ENCODE results near the gene CADPS. TPM values are rescaled to one million over a fixed set of nuclear protein-coding genes. Genes with fewer than 3 reads are reported as not detected.

CADPS gene
- total RNA-seq, 1 experiment from 2014 or later: not detected

- in situ Hi-C loops (cut with HindIII; ENCODE audit: low pct_unique_long_range_greater_than_20kb, low sequenced_read_pairs) (no loop called here), intact Hi-C loops (cut with micrococcal nuclease; ENCODE audit: unreplicated experiment) (no loop called here)
- no peak overlapping the region for H3K4me3 ChIP-seq (ENCODE audit: low read depth in 2 of 2, low read length in 2 of 2)
- ChIA-PET CTCF (no interaction called here), POLR2A (no interaction called here)
- H3K4me1 ChIP-seq (ENCODE audit: control insufficient read depth, insufficient read depth, low read length): no peaks in the 10 kb centered on the region
- ATAC-seq (no peak), DNase-seq (ENCODE audit: low read depth, low spot score) (no peak)
- no TSS peak for BruUV-seq (replicated peaks)
- H3K9me3 ChIP-seq (ENCODE audit: control insufficient read depth, insufficient read depth, low read depth, low read length): no peaks in the 10 kb centered on the region
- TF ChIP-seq TCF7L2 (IDR thresholded peaks at IDR 0.05; ENCODE audit: low read depth, low read length): no peak
- TF ChIP-seq SIN3A (IDR thresholded peaks at IDR 0.05; ENCODE audit: borderline replicate concordance, insufficient read depth, low read depth, low read length): no peak
- no peak for TF ChIP-seq POLR2AphosphoS5 (IDR thresholded peaks at IDR 0.05; ENCODE audit: low read depth, low read length)
- TF ChIP-seq, protein P1, sequence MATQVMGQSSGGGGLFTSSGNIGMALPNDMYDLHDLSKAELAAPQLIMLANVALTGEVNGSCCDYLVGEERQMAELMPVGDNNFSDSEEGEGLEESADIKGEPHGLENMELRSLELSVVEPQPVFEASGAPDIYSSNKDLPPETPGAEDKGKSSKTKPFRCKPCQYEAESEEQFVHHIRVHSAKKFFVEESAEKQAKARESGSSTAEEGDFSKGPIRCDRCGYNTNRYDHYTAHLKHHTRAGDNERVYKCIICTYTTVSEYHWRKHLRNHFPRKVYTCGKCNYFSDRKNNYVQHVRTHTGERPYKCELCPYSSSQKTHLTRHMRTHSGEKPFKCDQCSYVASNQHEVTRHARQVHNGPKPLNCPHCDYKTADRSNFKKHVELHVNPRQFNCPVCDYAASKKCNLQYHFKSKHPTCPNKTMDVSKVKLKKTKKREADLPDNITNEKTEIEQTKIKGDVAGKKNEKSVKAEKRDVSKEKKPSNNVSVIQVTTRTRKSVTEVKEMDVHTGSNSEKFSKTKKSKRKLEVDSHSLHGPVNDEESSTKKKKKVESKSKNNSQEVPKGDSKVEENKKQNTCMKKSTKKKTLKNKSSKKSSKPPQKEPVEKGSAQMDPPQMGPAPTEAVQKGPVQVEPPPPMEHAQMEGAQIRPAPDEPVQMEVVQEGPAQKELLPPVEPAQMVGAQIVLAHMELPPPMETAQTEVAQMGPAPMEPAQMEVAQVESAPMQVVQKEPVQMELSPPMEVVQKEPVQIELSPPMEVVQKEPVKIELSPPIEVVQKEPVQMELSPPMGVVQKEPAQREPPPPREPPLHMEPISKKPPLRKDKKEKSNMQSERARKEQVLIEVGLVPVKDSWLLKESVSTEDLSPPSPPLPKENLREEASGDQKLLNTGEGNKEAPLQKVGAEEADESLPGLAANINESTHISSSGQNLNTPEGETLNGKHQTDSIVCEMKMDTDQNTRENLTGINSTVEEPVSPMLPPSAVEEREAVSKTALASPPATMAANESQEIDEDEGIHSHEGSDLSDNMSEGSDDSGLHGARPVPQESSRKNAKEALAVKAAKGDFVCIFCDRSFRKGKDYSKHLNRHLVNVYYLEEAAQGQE (IDR thresholded peaks at IDR 0.05; ENCODE audit: insufficient read depth in 1 of 2, low read depth in 2 of 2, low read length in 1 of 2): no peak
- TF ChIP-seq CTCF (IDR thresholded peaks at IDR 0.05): no peak
- no peak overlapping the region for H3K27ac ChIP-seq (ENCODE audit: low read length)
- no peaks in the 10 kb centered on the region for H3K36me3 ChIP-seq (ENCODE audit: control insufficient read depth, insufficient read depth, low read length)
- H3K27me3 ChIP-seq (ENCODE audit: control insufficient read depth, insufficient read depth, low read length): no peaks in the 10 kb centered on the region
Observed at GRCh38 chr3:62718515-62719320, 156.5 kb downstream of the CADPS start.

GRCh38 chr3:62718011-62718410 lies 157.2 kb downstream of the CADPS start:
- TF ChIP-seq, protein P1 (IDR thresholded peaks at IDR 0.05; ENCODE audit: insufficient read depth in 1 of 2, low read depth in 2 of 2, low read length in 1 of 2): no peak
- TF ChIP-seq CTCF (IDR thresholded peaks at IDR 0.05) (no peak), TCF7L2 (IDR thresholded peaks at IDR 0.05; ENCODE audit: low read depth, low read length) (no peak), SIN3A (IDR thresholded peaks at IDR 0.05; ENCODE audit: borderline replicate concordance, insufficient read depth, low read depth, low read length) (no peak), POLR2AphosphoS5 (IDR thresholded peaks at IDR 0.05; ENCODE audit: low read depth, low read length) (no peak)
- POLR2A ChIA-PET: no interaction called here
- H3K27me3 ChIP-seq (ENCODE audit: control insufficient read depth, insufficient read depth, low read length): no peaks in the 10 kb centered on the region
- no peak for DNase-seq (ENCODE audit: low read depth, low spot score)
- no peak for ATAC-seq
- BruUV-seq (replicated peaks): no TSS peak
- H3K4me1 ChIP-seq (ENCODE audit: control insufficient read depth, insufficient read depth, low read length): no peaks in the 10 kb centered on the region
- no peak overlapping the region for H3K27ac ChIP-seq (ENCODE audit: low read length)
- H3K9me3 ChIP-seq (ENCODE audit: control insufficient read depth, insufficient read depth, low read depth, low read length): no peaks in the 10 kb centered on the region
- in situ Hi-C loops (cut with HindIII; ENCODE audit: low pct_unique_long_range_greater_than_20kb, low sequenced_read_pairs) (no loop called here), intact Hi-C loops (cut with micrococcal nuclease; ENCODE audit: unreplicated experiment) (no loop called here)
- no peaks in the 10 kb centered on the region for H3K36me3 ChIP-seq (ENCODE audit: control insufficient read depth, insufficient read depth, low read length)
- CTCF ChIA-PET: no interaction called here
- no peak overlapping the region for H3K4me3 ChIP-seq (ENCODE audit: low read depth in 2 of 2, low read length in 2 of 2)
